Breast epithelium (tissue), 4 donors: ENCODE measurements around the gene METTL25. TPM values are rescaled to one million over a fixed set of nuclear protein-coding genes. Genes with fewer than 3 reads are reported as not detected.
"Not testable (repeated sequence)": the region's sequence is repeated elsewhere in the genome, so short reads cannot be mapped to it uniquely, and the experiment has no call there.

Experiments used
- DNase-seq, 2 donors: peaks; one replicate each; pipeline ENCODE4 v3.0.0-alpha.2; 2019; ENCODE audit warnings: low spot score in 2 of 2
- H3K27ac ChIP-seq, 2 donors: fragments of 200-600 bp; sonication (generic) in 1 of 2; one replicate each; pipeline ENCODE4 v1.5.1; 2016 to 2019; ENCODE audit warnings: mild to moderate bottlenecking in 1 of 2
- H3K27me3 ChIP-seq, 2 donors: fragments of 200-600 bp; sonication (generic) in 1 of 2; one replicate each; pipeline versions ENCODE4 v1.5.1 to v1.6.0; 2017 to 2019; ENCODE audit warnings: control low read depth in 1 of 2, mild to moderate bottlenecking in 1 of 2
- H3K36me3 ChIP-seq: fragments of 200-600 bp; one replicate; pipeline ENCODE4 v1.5.1; 2019
- H3K4me1 ChIP-seq, 2 donors: fragments of 200-600 bp; sonication (generic); one replicate each; pipeline ENCODE4 v1.5.1; 2016 to 2019; ENCODE audit warnings: control low read depth in 1 of 2
- H3K4me3 ChIP-seq, 3 donors: fragments of 200-600 bp; sonication (generic); 1 replicate in 2 of 3; 2 replicates in 1 of 3; pipeline ENCODE4 v1.5.1; 2016 to 2019; ENCODE audit warnings: mild to moderate bottlenecking in 3 of 3, moderate library complexity in 2 of 3
- H3K9me3 ChIP-seq, 2 donors: fragments of 200-600 bp; sonication (generic) in 1 of 2; one replicate each; pipeline ENCODE4 v1.5.1; 2016 to 2019; ENCODE audit warnings: control low read depth in 1 of 2
- POLR2A ChIP-seq: fragments of 450-650 bp; IDR thresholded peaks from one replicate; pipeline ENCODE4 v1.6.1; 2016; ENCODE audit warnings: antibody characterized with exemption, mild to moderate bottlenecking, moderate library complexity
- POLR2AphosphoS5 ChIP-seq, 3 donors: sonication (generic); formaldehyde crosslinking; IDR thresholded peaks; one replicate each; pipeline ENCODE4 v1.6.1; 2017; ENCODE audit warnings: antibody characterized with exemption in 3 of 3
- intact Hi-C: fragments of 100-400 bp; cut with DNase I; formaldehyde crosslinking; loops from one replicate; pipeline ENCODE4 v1.15.1; 2023; ENCODE audit warnings: low total_unique reads
- total RNA-seq, 3 donors: library from RNA; depleted of rRNA; stranded (reverse); fragments of >200 nt; gene quantifications; one replicate each; pipeline ENCODE4 v1.1.0, GENCODE V29; 2016
- TF ChIP-seq, protein P1 (sequence below), 3 donors: fragments of 450-650 bp; IDR thresholded peaks; one replicate each; pipeline ENCODE4 v1.5.1; 2016 to 2017; ENCODE audit warnings: antibody characterized with exemption in 3 of 3, mild to moderate bottlenecking in 3 of 3, moderate library complexity in 3 of 3

METTL25 gene
- total RNA-seq, 3 donors from 2014 or later, result 10.4 to 38.9 (median 25.9) TPM

DNA sequence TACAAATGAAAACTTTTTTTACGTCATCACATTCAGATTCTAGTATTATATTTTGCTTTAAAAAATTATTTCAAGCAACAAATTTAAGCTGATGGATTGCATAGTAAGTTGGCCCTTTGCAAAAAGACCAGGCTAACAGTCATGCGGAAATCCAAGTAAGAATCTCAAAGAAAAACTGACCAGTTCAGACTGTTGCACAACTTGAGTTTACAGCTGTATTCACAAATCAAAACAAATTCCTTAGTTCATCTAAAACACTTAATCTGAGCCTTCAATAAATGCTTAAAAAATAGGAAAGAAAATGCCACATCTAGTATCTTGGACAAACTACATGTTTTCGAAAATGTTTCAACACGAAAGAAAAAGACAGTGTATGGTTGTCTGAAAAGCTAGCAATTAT, 989 bp upstream of the METTL25 start:
- Histone ChIP-seq H3K27ac (peak overlapping the region in 1 of 2 donors; percentile 97), H3K4me1 (peaks cover 0 to 9% of the 10 kb centered on the region in 2 donors), H3K4me3 (peak overlapping the region; percentile 82 to 94 (median 84)), H3K27me3 (no peaks in the 10 kb centered on the region), H3K9me3 (no peaks in the 10 kb centered on the region), H3K36me3 (no peaks in the 10 kb centered on the region)
- intact Hi-C loops, result loop anchor here (5.0 kb wide), 1 partner anchor 290 kb away; no protein-coding TSS in a partner anchor
- no peak for DNase-seq
- TF ChIP-seq, protein P1, sequence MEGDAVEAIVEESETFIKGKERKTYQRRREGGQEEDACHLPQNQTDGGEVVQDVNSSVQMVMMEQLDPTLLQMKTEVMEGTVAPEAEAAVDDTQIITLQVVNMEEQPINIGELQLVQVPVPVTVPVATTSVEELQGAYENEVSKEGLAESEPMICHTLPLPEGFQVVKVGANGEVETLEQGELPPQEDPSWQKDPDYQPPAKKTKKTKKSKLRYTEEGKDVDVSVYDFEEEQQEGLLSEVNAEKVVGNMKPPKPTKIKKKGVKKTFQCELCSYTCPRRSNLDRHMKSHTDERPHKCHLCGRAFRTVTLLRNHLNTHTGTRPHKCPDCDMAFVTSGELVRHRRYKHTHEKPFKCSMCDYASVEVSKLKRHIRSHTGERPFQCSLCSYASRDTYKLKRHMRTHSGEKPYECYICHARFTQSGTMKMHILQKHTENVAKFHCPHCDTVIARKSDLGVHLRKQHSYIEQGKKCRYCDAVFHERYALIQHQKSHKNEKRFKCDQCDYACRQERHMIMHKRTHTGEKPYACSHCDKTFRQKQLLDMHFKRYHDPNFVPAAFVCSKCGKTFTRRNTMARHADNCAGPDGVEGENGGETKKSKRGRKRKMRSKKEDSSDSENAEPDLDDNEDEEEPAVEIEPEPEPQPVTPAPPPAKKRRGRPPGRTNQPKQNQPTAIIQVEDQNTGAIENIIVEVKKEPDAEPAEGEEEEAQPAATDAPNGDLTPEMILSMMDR (IDR thresholded peaks at IDR 0.05), result no peak
- no peak for TF ChIP-seq POLR2AphosphoS5 (IDR thresholded peaks at IDR 0.05)
- no peak for TF ChIP-seq POLR2A

DNA sequence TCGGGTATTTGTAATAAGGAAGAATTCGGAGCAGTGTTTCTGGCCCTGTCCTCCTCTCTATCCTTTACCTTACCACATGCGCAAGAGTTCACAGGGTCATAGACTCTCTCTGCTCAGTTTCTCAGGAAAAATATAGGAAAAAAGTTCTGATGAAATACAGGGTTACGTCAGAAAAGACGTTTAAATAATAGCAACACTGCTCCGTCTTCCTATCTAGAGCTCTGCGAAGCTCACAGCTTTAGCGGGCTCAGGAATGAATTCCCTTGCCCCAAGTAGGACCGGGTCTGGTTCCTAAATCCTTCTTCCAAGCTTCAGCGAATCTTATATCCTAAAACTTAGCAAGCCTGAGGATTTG, 507 bp upstream of the METTL25 start:
- H3K4me1 ChIP-seq, result peaks cover 0 to 9% of the 10 kb centered on the region in 2 donors
- H3K27ac ChIP-seq, result peak overlapping the region; percentile 97
- H3K27me3 ChIP-seq, result no peaks in the 10 kb centered on the region
- no peaks in the 10 kb centered on the region for H3K36me3 ChIP-seq
- peak overlapping the region; percentile 82 to 94 (median 84) for H3K4me3 ChIP-seq
- intact Hi-C loops, result loop anchor here (5.0 kb wide), 1 partner anchor 291 kb away; no protein-coding TSS in a partner anchor
- no peak for DNase-seq
- H3K9me3 ChIP-seq, result no peaks in the 10 kb centered on the region
- TF ChIP-seq, protein P1 (IDR thresholded peaks at IDR 0.05), result no peak

DNA sequence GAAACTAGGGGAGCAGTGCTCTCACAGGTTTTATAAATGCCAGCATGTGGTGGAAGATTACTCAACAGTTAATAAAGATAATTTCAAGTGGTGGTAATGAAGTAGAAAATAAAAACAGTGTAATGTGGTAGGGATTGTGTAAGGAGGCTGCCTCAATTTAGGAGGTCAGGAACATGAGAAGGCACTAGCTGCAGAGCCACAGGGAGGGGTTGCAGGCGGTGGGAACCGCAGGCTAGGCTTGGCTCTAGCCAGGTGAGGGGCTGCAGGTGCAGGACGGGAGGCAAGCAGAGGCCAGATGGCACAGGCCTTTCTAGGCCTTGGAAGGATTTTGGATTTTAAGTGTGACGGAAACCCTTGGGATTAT, 768 bp downstream of the METTL25 start:
- peaks cover 0 to 9% of the 10 kb centered on the region in 2 donors for H3K4me1 ChIP-seq
- peak overlapping the region; percentile 82 to 94 (median 84) for H3K4me3 ChIP-seq
- H3K27me3 ChIP-seq, result no peaks in the 10 kb centered on the region
- TF ChIP-seq, protein P1 (IDR thresholded peaks at IDR 0.05), result no peak
- no peak for TF ChIP-seq POLR2AphosphoS5 (IDR thresholded peaks at IDR 0.05)
- TF ChIP-seq POLR2A, result no peak
- intact Hi-C loops, result loop anchor here (5.0 kb wide), 1 partner anchor 292 kb away; no protein-coding TSS in a partner anchor
- DNase-seq, result no peak
- H3K9me3 ChIP-seq, result no peaks in the 10 kb centered on the region
- H3K36me3 ChIP-seq, result no peaks in the 10 kb centered on the region
- H3K27ac ChIP-seq, result peak overlapping the region; percentile 97

DNA sequence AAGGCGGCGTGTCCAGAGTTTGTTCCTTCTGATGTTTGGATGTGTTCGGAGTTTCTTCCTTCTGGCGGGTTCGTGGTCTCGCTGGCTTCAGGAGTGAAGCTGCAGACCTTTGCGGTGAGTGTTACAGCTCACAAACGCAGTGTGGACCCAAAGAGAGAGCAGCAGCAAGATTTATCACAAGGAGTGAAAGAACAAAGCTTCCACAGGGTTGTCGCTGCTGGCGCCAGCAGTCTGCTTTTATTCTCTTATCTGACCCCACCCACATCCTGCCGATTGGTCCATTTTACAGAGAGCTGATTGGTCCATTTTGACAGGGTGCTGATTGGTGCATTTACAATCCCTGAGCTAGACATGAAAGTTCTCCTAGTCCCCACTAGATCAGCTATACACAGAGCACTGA, 2.5 kb downstream of the METTL25 start:
- H3K27ac ChIP-seq, H3K27me3 ChIP-seq, H3K36me3 ChIP-seq, H3K4me1 ChIP-seq, H3K9me3 ChIP-seq, intact Hi-C loops, H3K4me3 ChIP-seq, DNase-seq: not testable (repeated sequence)

DNA sequence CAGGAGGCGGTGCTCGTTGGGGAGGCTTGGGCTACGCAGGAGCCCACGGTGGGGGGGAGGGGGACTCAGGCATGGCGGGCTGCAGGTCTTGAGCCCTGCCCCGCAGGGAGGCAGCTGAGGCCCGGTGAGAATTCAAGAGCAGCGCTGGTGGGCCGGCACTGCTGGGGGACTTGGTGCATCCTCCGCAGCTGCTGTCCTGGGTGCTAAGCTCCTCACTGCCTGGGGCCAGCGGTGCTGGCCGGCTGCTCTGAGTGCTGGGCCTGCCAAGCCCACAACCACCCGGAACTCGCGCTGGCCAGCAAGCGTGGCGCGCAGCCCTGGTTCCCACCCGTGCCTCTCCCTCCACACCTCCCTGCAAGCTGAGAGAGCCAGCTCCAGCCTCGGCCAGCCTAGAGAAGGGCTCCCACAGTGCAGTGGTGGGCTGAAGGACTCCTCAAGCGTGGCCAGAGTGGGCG, 3.2 kb downstream of the METTL25 start:
- intact Hi-C loops, result no loop called here
- no peaks in the 10 kb centered on the region for H3K9me3 ChIP-seq
- no peaks in the 10 kb centered on the region for H3K36me3 ChIP-seq
- TF ChIP-seq POLR2A (no peak), POLR2AphosphoS5 (IDR thresholded peaks at IDR 0.05) (no peak)
- TF ChIP-seq, protein P1 (IDR thresholded peaks at IDR 0.05), result no peak
- no peak overlapping the region for H3K27ac ChIP-seq
- H3K4me1 ChIP-seq, result peaks cover 0 to 5% of the 10 kb centered on the region in 2 donors
- no peak for DNase-seq
- H3K4me3 ChIP-seq, result no peak overlapping the region
- no peaks in the 10 kb centered on the region for H3K27me3 ChIP-seq

DNA sequence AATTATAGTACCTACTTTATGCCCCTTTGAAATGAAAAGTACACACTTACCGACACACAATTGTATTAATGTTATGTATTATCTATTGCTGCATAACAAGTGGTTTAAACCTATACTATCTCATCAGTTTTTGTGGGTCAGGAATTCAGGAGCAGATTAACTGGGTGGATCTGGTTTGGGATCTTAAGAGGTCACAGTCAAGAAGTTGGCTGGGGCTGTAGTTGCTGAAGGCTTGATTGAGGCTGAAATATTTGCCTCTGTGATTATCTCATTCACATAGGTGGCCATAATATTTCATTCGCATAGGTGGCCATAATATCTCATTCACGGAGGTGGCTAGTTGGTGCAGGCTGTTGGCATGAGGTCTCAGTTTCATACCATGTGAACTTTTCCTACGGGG, 5.7 kb downstream of the METTL25 start:
- H3K36me3 ChIP-seq, result no peaks in the 10 kb centered on the region
- H3K4me1 ChIP-seq, result no peaks in the 10 kb centered on the region
- no peak overlapping the region for H3K27ac ChIP-seq
- TF ChIP-seq, protein P1 (IDR thresholded peaks at IDR 0.05), result no peak
- no peak for TF ChIP-seq POLR2AphosphoS5 (IDR thresholded peaks at IDR 0.05)
- TF ChIP-seq POLR2A, result no peak
- H3K27me3 ChIP-seq, result no peaks in the 10 kb centered on the region
- intact Hi-C loops, result no loop called here
- DNase-seq, result no peak
- H3K9me3 ChIP-seq, result no peaks in the 10 kb centered on the region
- no peak overlapping the region for H3K4me3 ChIP-seq
